Activated naive CD8-positive, alpha-beta T cell (primary cell): ENCODE data around the gene TERT.

Experiments
- H3K27ac Mint-ChIP-seq: one replicate; pipeline ENCODE4 v1.8.0; 2021; ENCODE audit warnings: mixed read lengths
- H3K27me3 Mint-ChIP-seq: one replicate; pipeline ENCODE4 v1.8.0; 2021; ENCODE audit warnings: mixed read lengths
- H3K36me3 Mint-ChIP-seq: one replicate; pipeline ENCODE4 v1.8.0; 2021; ENCODE audit warnings: mixed read lengths
- H3K4me1 Mint-ChIP-seq: one replicate; pipeline ENCODE4 v1.8.0; 2021; ENCODE audit warnings: low read depth, mixed read lengths
- H3K4me3 Mint-ChIP-seq: one replicate; pipeline ENCODE4 v1.8.0; 2021; ENCODE audit warnings: mild to moderate bottlenecking, mixed read lengths
- H3K9me3 Mint-ChIP-seq: one replicate; pipeline ENCODE4 v1.8.0; 2021; ENCODE audit warnings: low read depth, mixed read lengths

The TERT gene

DNA sequence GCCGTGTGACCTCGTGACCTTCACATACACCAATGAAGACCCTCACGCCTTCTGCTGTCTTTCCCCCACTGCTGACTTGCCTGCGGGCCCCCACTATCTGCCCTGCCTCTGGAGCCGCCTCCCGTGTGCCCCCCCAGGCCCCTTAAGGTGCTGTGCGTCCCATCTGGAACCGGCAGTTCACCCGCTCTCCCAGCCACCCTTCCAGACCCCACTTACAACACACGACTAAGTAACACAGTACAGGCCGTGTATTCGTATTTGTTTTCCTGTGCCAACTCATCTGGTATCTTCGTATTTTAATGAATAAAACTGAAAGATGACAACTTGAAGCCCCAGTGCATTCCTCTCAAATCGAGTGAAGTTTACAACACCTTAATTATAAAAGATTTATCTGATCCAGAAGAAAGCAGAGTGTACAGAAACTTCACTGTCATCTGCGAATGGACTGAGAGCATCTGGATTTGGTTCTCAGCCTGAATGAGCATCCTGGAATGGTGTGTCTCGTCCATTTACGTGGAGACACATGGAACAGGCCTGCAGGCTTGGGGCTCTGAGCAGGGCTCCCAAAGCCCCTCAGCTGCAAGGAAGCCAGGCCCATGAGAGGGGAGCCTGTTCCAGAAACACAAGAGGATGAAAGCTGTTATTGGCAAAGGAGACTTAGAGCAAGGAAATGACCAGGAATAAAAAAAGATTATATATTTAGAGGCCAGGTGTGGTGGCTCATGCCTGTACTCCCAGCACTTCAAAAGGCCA is 21.9 kb upstream of the TERT start:
- H3K4me1 Mint-ChIP-seq: peaks cover 57% of the 10 kb centered on the region
- no peaks in the 10 kb centered on the region for H3K9me3 Mint-ChIP-seq
- H3K4me3 Mint-ChIP-seq: peak overlapping the region; percentile 77
- no peaks in the 10 kb centered on the region for H3K27me3 Mint-ChIP-seq
- no peaks in the 10 kb centered on the region for H3K36me3 Mint-ChIP-seq
- H3K27ac Mint-ChIP-seq: peak overlapping the region; percentile 75

- Mint-ChIP-seq H3K27ac (peak overlapping the region; percentile 75), H3K9me3 (no peaks in the 10 kb centered on the region), H3K4me1 (peaks cover 60% of the 10 kb centered on the region), H3K27me3 (no peaks in the 10 kb centered on the region), H3K4me3 (peak overlapping the region; percentile 77), H3K36me3 (no peaks in the 10 kb centered on the region)
These were observed 21.1 kb upstream of the TERT start for GRCh38 chr5:1315709-1316587.

DNA sequence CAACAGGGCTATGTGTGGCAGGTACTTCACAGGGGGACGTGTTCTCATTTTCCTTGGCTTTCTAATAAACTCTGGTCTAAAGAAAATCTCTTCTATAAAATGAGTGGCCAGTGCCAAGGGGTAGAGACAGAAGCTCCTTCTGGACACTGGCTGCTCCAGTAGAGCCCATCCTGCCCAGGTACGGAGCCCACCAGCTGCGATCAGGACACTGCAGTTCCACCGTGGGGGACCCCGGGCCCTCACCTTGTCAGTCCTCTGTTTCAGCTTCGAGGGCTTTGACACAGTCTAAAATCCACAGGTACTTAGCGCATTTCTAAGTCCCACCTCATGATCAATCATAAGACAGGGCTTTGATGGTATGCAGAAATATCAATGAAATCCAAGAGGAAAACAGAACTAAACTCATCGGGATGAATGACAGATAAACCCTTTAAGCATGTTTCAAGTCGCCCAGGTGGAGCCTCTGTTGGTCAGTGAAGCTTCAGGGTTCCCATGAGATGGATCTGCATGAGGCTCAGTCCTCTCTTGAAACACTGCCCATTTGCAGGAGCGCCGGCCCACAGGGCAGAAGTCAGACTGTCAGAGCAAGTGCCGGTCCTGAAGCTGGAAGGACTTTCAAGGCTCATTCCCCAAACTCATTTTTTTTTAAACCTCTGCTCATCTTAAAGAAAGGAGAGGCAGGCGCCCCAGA is 20.3 kb upstream of the TERT start:
- Mint-ChIP-seq H3K4me3 (peak overlapping the region; percentile 77), H3K27ac (peak overlapping the region; percentile 64), H3K36me3 (no peaks in the 10 kb centered on the region)

GRCh38 chr5:1314564-1314982 is 19.7 kb upstream of the TERT start:
- H3K36me3 Mint-ChIP-seq: no peaks in the 10 kb centered on the region
- H3K9me3 Mint-ChIP-seq: no peaks in the 10 kb centered on the region
- no peak overlapping the region for H3K4me3 Mint-ChIP-seq
- H3K4me1 Mint-ChIP-seq: peaks cover 64% of the 10 kb centered on the region
- H3K27ac Mint-ChIP-seq: no peak overlapping the region
- no peaks in the 10 kb centered on the region for H3K27me3 Mint-ChIP-seq

More for the DNA sequence above, 20.3 kb upstream of the TERT start:
- Mint-ChIP-seq H3K4me1 (peaks cover 62% of the 10 kb centered on the region), H3K9me3 (no peaks in the 10 kb centered on the region), H3K27me3 (no peaks in the 10 kb centered on the region)

GRCh38 chr5:1312993-1313833 is 18.3 kb upstream of the TERT start:
- no peaks in the 10 kb centered on the region for H3K27me3 Mint-ChIP-seq
- no peaks in the 10 kb centered on the region for H3K36me3 Mint-ChIP-seq
- H3K4me3 Mint-ChIP-seq: peak overlapping the region; percentile 72
- H3K9me3 Mint-ChIP-seq: no peaks in the 10 kb centered on the region
- H3K27ac Mint-ChIP-seq: peak overlapping the region; percentile 58
- H3K4me1 Mint-ChIP-seq: peaks cover 73% of the 10 kb centered on the region

- H3K36me3 Mint-ChIP-seq: no peaks in the 10 kb centered on the region
- no peaks in the 10 kb centered on the region for H3K27me3 Mint-ChIP-seq
- no peak overlapping the region for H3K27ac Mint-ChIP-seq
- H3K4me3 Mint-ChIP-seq: no peak overlapping the region
- H3K4me1 Mint-ChIP-seq: peaks cover 69% of the 10 kb centered on the region
- no peaks in the 10 kb centered on the region for H3K9me3 Mint-ChIP-seq
These were observed 17.3 kb upstream of the TERT start for GRCh38 chr5:1312206-1312605.

DNA sequence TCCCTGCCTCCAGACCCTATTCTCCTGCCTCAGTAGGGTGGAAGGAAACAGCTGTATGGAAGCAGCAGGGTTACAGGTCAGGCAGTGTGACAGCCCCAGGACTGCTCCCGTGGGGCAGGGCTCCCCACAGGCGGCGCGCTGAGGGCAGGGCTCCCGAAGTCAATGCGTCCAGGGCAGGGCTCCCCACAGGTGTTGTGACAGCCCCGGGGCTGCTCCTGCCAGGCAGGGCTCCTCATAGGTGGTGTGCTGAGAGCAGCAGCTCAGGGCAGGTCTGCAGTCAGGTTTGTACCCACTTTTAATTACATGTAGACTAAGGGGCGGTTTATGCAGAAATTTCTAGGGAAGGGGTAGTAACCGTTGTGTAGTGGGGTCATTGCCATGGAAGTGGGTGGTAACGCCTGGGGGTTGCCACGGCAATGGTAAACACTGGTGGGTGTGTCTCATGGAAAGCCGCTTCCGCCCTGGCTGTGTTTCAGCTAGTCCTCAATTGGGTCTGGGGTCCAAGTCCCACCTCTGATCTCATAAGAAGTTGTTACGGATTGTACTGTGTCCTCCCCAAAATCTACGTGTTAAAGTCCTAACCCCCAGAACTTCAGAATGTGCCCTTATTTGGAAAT is 16.7 kb upstream of the TERT start:
- Mint-ChIP-seq H3K4me1 (peaks cover 63% of the 10 kb centered on the region), H3K9me3 (no peaks in the 10 kb centered on the region), H3K27ac (no peak overlapping the region)

GRCh38 chr5:1310118-1310517 is 15.2 kb upstream of the TERT start:
- peak overlapping the region; percentile 12 for H3K27ac Mint-ChIP-seq
- H3K36me3 Mint-ChIP-seq: no peaks in the 10 kb centered on the region
- no peak overlapping the region for H3K4me3 Mint-ChIP-seq

More for the DNA sequence above, 16.7 kb upstream of the TERT start:
- H3K27me3 Mint-ChIP-seq: no peaks in the 10 kb centered on the region
- no peak overlapping the region for H3K4me3 Mint-ChIP-seq
- H3K36me3 Mint-ChIP-seq: no peaks in the 10 kb centered on the region

DNA sequence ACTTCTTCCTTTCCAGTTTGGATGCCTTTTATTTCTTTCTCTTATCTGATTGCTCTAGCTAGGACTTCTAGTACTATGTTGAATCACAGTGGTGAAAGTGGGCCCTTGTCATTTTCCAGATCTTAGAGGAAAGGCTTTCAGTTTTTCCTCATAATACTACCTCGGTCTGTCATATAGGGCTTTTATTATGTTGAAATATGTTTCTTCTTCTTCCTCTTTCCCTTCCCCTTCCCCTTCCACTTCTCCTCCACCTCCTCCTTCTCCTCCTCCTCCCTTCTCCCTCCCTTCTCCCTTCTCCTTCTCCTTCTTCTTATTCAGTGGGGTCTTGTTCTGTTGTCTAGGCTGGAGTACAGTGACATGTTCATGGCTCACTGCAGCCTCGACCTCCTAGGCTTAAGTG is 9.2 kb upstream of the TERT start:
- Mint-ChIP-seq H3K27me3 (no peaks in the 10 kb centered on the region), H3K4me3 (no peak overlapping the region), H3K27ac (no peak overlapping the region), H3K4me1 (peaks cover 9% of the 10 kb centered on the region), H3K36me3 (no peaks in the 10 kb centered on the region), H3K9me3 (peaks cover 9% of the 10 kb centered on the region)

More at GRCh38 chr5:1310118-1310517, 15.2 kb upstream of the TERT start:
- Mint-ChIP-seq H3K27me3 (no peaks in the 10 kb centered on the region), H3K9me3 (no peaks in the 10 kb centered on the region), H3K4me1 (peaks cover 49% of the 10 kb centered on the region)

DNA sequence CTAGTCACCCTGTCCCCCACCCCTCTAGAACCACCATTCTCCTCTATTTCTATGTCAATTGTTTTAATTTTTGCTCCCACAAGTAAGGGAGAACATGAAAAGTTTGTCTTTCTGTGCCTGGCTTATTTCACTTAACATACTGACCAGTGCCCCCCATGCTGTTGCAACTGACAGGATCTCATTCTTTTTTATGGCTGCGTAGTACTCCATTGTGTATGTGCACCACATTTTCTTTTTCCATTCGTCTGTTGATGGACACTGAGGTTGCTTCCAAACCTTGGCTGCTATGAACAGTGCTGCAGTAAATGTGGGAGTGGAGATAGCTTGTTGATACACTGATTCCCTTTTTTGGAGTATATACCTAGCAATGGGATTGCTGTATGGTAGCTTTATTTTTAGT is 7.4 kb upstream of the TERT start:
- peaks cover 9% of the 10 kb centered on the region for H3K9me3 Mint-ChIP-seq
- no peak overlapping the region for H3K4me3 Mint-ChIP-seq
- H3K36me3 Mint-ChIP-seq: no peaks in the 10 kb centered on the region
- H3K27ac Mint-ChIP-seq: no peak overlapping the region
- H3K27me3 Mint-ChIP-seq: no peaks in the 10 kb centered on the region
- peaks cover 1% of the 10 kb centered on the region for H3K4me1 Mint-ChIP-seq

GRCh38 chr5:1300581-1301083 is 5.8 kb upstream of the TERT start:
- Mint-ChIP-seq H3K27me3 (no peaks in the 10 kb centered on the region), H3K9me3 (peaks cover 9% of the 10 kb centered on the region), H3K4me1 (peaks cover 5% of the 10 kb centered on the region), H3K36me3 (no peaks in the 10 kb centered on the region), H3K4me3 (no peak overlapping the region), H3K27ac (no peak overlapping the region)

DNA sequence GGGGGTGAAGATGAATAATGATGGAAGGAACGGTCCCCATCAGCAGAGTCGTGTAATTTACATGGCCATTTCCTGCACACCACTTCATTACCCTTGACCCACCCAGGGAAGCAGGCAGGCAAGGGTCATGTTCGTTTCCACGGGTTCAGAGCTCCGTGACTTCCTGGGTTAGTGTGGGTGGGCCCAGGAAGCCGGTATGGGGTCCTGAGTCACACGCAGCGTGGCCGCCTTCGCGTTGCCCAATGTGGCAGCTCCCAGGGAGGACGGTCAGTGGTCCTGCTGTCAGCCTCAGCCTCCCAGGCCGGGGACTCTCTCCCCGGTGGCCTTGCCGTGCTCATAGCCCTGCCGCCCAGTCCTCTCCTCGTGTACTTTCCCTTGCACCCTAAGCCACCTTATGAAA is 5.1 kb upstream of the TERT start:
- H3K4me1 Mint-ChIP-seq: peaks cover 5% of the 10 kb centered on the region
- H3K36me3 Mint-ChIP-seq: no peaks in the 10 kb centered on the region
- no peaks in the 10 kb centered on the region for H3K27me3 Mint-ChIP-seq
- H3K27ac Mint-ChIP-seq: no peak overlapping the region
- H3K9me3 Mint-ChIP-seq: peaks cover 9% of the 10 kb centered on the region
- no peak overlapping the region for H3K4me3 Mint-ChIP-seq

DNA sequence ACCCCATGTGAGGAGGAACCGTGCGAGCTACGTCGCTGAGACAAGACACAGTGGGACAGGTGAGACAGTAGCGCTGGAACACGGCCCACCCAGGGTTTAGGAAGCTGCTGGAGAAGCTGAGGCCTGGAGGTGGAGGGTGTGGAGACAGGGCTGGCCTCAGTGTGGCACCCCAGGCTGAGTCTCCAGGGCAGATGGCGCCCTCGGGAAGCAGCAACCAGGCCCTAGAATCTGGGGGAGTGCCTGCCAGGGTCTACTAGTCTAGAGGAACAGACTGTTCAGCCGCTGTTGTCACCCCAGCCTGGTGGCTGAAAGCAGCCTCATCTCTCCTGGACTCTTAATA is 4.6 kb upstream of the TERT start:
- H3K27ac Mint-ChIP-seq: no peak overlapping the region
- H3K9me3 Mint-ChIP-seq: peaks cover 9% of the 10 kb centered on the region

More for the DNA sequence above, 4.6 kb upstream of the TERT start:
- no peaks in the 10 kb centered on the region for H3K27me3 Mint-ChIP-seq
- H3K4me1 Mint-ChIP-seq: peaks cover 5% of the 10 kb centered on the region
- no peaks in the 10 kb centered on the region for H3K36me3 Mint-ChIP-seq
- no peak overlapping the region for H3K4me3 Mint-ChIP-seq
